ENCODE data around the gene GOLGA5.
"Not testable (repeated sequence)": the region's sequence is repeated elsewhere in the genome, so short reads cannot be mapped to it uniquely, and the experiment has no call there.

Gene GOLGA5

GRCh38 chr14:92847749-92848148 is 53.6 kb downstream of the GOLGA5 start:
- in situ Hi-C loops (cut with HindIII; ENCODE audit: low sequenced_read_pairs) = no loop called here
- no peak for TF ChIP-seq CTCF (IDR thresholded peaks at IDR 0.05; ENCODE audit: low read depth, low read length, missing control alignments)
- no peak overlapping the region for H3K4me3 ChIP-seq (ENCODE audit: low read depth, low read length)
- DNase-seq (ENCODE audit: low read depth) = no peak

GRCh38 chr14:92848887-92849286 is 54.8 kb downstream of the GOLGA5 start:
- no peak overlapping the region for H3K4me3 ChIP-seq (ENCODE audit: low read depth, low read length)
- DNase-seq (ENCODE audit: low read depth) = no peak
- in situ Hi-C loops (cut with HindIII; ENCODE audit: low sequenced_read_pairs) = no loop called here
- no peak for TF ChIP-seq CTCF (IDR thresholded peaks at IDR 0.05; ENCODE audit: low read depth, low read length, missing control alignments)

- DNase-seq (ENCODE audit: low read depth) = no peak
- TF ChIP-seq CTCF (IDR thresholded peaks at IDR 0.05; ENCODE audit: low read depth, low read length, missing control alignments) = no peak
- H3K4me3 ChIP-seq (ENCODE audit: low read depth, low read length) = no peak overlapping the region
- in situ Hi-C loops (cut with HindIII; ENCODE audit: low sequenced_read_pairs) = no loop called here
These were observed 56.4 kb downstream of the GOLGA5 start for GRCh38 chr14:92850492-92850891.

GRCh38 chr14:92853136-92853535 is 59.0 kb downstream of the GOLGA5 start:
- H3K4me3 ChIP-seq (ENCODE audit: low read depth, low read length); DNase-seq (ENCODE audit: low read depth); in situ Hi-C loops (cut with HindIII; ENCODE audit: low sequenced_read_pairs): not testable (repeated sequence)

- TF ChIP-seq CTCF (IDR thresholded peaks at IDR 0.05; ENCODE audit: low read depth, low read length, missing control alignments) = no peak
- no peak overlapping the region for H3K4me3 ChIP-seq (ENCODE audit: low read depth, low read length)
- DNase-seq (ENCODE audit: low read depth) = no peak
- in situ Hi-C loops (cut with HindIII; ENCODE audit: low sequenced_read_pairs) = no loop called here
These were observed 66.1 kb downstream of the GOLGA5 start for GRCh38 chr14:92860049-92860840.

- no peak overlapping the region for H3K4me3 ChIP-seq (ENCODE audit: low read depth, low read length)
- DNase-seq (ENCODE audit: low read depth) = no peak
- in situ Hi-C loops (cut with HindIII; ENCODE audit: low sequenced_read_pairs) = no loop called here
- no peak for TF ChIP-seq CTCF (IDR thresholded peaks at IDR 0.05; ENCODE audit: low read depth, low read length, missing control alignments)
These were observed 68.0 kb downstream of the GOLGA5 start for GRCh38 chr14:92861856-92862745.

All from astrocyte of the cerebellum (primary cell).